Body of pancreas (tissue), 4 donors: ENCODE measurements around the gene TPGS2.

Experiments
- CTCF ChIP-seq, 7 experiments: fragments of 450-650 bp in 4 of 7; fragments of 200-600 bp in 3 of 7; sonication (generic) in 3 of 7; IDR thresholded peaks; one replicate each; pipeline ENCODE4 v1.5.1; 2016 to 2019; ENCODE audit warnings: antibody characterized with exemption in 7 of 7
- POLR2A ChIP-seq, 3 donors: fragments of 450-650 bp; IDR thresholded peaks; one replicate each; pipeline ENCODE4 v1.6.1; 2016; ENCODE audit warnings: antibody characterized with exemption in 3 of 3, mild to moderate bottlenecking in 2 of 3

GRCh38 chr18:36777566-36777965, 51.2 kb downstream of the TPGS2 start:
- TF ChIP-seq POLR2A (IDR thresholded peaks at IDR 0.05): no peak
- no peak for TF ChIP-seq CTCF (IDR thresholded peaks at IDR 0.05)
